ENCODE data around the gene CCHCR1. TPM values are rescaled to one million over a fixed set of nuclear protein-coding genes. Genes with fewer than 3 reads are reported as not detected.

Gene CCHCR1
- total and polyA plus RNA-seq, 2 of the 13 experiments (the other 11 are each of a cell fraction or from before 2014, with no cell fraction given), result 14.6 to 28.2 TPM

DNA sequence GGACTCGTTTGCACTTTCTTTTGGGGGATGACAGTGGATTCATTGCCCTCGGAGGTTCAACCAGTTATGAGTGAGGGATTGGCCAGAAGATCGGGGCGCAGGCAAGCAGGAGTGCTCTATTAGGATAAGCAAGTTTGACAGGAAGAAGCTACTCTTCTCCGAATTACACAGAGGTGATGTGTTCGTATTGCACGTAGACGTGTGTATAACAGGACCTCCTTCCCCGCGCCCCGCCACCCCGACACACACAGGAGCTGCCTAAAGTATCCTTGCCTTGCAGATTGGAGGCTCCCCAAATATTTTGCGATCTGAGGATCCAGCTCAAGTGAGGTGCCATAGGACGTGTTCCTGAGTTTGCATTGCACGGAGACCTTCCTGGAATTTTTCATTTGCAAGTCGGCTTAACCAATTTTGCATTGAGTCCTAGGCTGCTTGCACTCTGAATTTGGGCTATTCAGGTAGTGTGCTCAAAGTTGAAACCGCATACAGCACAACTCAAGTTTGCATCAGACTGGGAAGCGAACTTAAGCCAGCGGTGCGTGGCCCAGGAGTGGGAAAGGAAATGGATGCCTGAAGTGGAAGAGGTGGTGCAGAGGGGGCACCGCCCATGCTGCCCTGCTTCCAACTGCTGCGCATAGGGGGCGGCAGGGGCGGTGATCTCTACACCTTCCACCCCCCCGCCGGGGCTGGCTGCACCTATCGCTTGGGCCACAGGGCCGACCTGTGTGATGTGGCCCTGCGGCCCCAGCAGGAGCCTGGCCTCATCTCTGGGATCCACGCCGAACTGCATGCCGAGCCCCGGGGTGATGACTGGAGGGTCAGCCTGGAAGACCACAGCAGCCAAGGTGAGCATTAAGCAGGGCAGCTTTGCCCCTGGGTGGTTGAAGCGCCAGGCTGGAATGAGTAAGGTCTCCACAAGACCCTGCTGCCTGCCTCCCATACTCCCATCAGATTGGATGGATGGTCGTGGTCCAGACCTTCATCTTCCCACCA lies 1.6 kb upstream of the CCHCR1 start (continued):
- TF ChIP-seq, protein P1, sequence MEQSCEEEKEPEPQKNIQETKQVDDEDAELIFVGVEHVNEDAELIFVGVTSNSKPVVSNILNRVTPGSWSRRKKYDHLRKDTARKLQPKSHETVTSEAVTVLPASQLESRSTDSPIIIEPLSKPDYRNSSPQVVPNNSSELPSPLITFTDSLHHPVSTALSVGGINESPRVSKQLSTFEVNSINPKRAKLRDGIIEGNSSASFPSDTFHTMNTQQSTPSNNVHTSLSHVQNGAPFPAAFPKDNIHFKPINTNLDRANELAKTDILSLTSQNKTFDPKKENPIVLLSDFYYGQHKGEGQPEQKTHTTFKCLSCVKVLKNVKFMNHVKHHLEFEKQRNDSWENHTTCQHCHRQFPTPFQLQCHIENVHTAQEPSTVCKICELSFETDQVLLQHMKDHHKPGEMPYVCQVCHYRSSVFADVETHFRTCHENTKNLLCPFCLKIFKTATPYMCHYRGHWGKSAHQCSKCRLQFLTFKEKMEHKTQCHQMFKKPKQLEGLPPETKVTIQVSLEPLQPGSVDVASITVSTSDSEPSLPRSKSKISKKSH (CRISPR knock-in tag; IDR thresholded peaks at IDR 0.05; ENCODE audit: borderline replicate concordance), result peak; percentile 56
- TF ChIP-seq, protein P2, sequence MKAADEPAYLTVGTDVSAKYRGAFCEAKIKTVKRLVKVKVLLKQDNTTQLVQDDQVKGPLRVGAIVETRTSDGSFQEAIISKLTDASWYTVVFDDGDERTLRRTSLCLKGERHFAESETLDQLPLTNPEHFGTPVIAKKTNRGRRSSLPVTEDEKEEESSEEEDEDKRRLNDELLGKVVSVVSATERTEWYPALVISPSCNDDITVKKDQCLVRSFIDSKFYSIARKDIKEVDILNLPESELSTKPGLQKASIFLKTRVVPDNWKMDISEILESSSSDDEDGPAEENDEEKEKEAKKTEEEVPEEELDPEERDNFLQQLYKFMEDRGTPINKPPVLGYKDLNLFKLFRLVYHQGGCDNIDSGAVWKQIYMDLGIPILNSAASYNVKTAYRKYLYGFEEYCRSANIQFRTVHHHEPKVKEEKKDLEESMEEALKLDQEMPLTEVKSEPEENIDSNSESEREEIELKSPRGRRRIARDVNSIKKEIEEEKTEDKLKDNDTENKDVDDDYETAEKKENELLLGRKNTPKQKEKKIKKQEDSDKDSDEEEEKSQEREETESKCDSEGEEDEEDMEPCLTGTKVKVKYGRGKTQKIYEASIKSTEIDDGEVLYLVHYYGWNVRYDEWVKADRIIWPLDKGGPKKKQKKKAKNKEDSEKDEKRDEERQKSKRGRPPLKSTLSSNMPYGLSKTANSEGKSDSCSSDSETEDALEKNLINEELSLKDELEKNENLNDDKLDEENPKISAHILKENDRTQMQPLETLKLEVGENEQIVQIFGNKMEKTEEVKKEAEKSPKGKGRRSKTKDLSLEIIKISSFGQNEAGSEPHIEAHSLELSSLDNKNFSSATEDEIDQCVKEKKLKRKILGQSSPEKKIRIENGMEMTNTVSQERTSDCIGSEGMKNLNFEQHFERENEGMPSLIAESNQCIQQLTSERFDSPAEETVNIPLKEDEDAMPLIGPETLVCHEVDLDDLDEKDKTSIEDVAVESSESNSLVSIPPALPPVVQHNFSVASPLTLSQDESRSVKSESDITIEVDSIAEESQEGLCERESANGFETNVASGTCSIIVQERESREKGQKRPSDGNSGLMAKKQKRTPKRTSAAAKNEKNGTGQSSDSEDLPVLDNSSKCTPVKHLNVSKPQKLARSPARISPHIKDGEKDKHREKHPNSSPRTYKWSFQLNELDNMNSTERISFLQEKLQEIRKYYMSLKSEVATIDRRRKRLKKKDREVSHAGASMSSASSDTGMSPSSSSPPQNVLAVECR (CRISPR knock-in tag; IDR thresholded peaks at IDR 0.05; ENCODE audit: borderline replicate concordance), result no peak; the same call in 1 of the 2 replicates
- TF ChIP-seq HOXA5 (CRISPR knock-in tag; IDR thresholded peaks at IDR 0.05) (no peak), BRD4 (CRISPR knock-in tag; IDR thresholded peaks at IDR 0.05) (0 out of 2 replicates have a peak, but pooled peaks have one; percentile 48), ZNF326 (CRISPR knock-in tag; IDR thresholded peaks at IDR 0.05; ENCODE audit: borderline replicate concordance) (no peak), AKAP8 (CRISPR knock-in tag; IDR thresholded peaks at IDR 0.05) (no peak), ZNF629 (CRISPR knock-in tag; conservative IDR thresholded peaks at IDR 0.05) (0 out of 2 replicates have a peak, but pooled peaks have one; percentile 21), ZNF891 (CRISPR knock-in tag; IDR thresholded peaks at IDR 0.05) (peak; percentile 12), ZNF558 (CRISPR knock-in tag; IDR thresholded peaks at IDR 0.05; ENCODE audit: borderline replicate concordance) (0 out of 2 replicates have a peak, but pooled peaks have one; percentile 90), SP5 (CRISPR knock-in tag; IDR thresholded peaks at IDR 0.05; ENCODE audit: borderline replicate concordance, low read depth) (0 out of 2 replicates have a peak, but pooled peaks have one; percentile 7), ZBTB7B (CRISPR knock-in tag; IDR thresholded peaks at IDR 0.05) (peak; percentile 85), AGO2 (optimal IDR thresholded peaks at IDR 0.05; ENCODE audit: low read depth, low read length) (peak; percentile 26), TBP (CRISPR knock-in tag; IDR thresholded peaks at IDR 0.05) (no peak), HNRNPL (IDR thresholded peaks at IDR 0.05; ENCODE audit: low read depth, low read length) (0 out of 2 replicates have a peak, but pooled peaks have one; percentile 69), ZNF792 (CRISPR knock-in tag; IDR thresholded peaks at IDR 0.05) (0 out of 2 replicates have a peak, but pooled peaks have one; percentile 26)
- TF ChIP-seq, protein P3, sequence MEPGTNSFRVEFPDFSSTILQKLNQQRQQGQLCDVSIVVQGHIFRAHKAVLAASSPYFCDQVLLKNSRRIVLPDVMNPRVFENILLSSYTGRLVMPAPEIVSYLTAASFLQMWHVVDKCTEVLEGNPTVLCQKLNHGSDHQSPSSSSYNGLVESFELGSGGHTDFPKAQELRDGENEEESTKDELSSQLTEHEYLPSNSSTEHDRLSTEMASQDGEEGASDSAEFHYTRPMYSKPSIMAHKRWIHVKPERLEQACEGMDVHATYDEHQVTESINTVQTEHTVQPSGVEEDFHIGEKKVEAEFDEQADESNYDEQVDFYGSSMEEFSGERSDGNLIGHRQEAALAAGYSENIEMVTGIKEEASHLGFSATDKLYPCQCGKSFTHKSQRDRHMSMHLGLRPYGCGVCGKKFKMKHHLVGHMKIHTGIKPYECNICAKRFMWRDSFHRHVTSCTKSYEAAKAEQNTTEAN (CRISPR knock-in tag; conservative IDR thresholded peaks at IDR 0.05), result 0 out of 2 replicates have a peak, but pooled peaks have one; percentile 33
- TF ChIP-seq, protein P4, sequence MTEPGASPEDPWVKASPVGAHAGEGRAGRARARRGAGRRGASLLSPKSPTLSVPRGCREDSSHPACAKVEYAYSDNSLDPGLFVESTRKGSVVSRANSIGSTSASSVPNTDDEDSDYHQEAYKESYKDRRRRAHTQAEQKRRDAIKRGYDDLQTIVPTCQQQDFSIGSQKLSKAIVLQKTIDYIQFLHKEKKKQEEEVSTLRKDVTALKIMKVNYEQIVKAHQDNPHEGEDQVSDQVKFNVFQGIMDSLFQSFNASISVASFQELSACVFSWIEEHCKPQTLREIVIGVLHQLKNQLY (CRISPR knock-in tag; IDR thresholded peaks at IDR 0.05), result no peak
- TF ChIP-seq, protein P5, sequence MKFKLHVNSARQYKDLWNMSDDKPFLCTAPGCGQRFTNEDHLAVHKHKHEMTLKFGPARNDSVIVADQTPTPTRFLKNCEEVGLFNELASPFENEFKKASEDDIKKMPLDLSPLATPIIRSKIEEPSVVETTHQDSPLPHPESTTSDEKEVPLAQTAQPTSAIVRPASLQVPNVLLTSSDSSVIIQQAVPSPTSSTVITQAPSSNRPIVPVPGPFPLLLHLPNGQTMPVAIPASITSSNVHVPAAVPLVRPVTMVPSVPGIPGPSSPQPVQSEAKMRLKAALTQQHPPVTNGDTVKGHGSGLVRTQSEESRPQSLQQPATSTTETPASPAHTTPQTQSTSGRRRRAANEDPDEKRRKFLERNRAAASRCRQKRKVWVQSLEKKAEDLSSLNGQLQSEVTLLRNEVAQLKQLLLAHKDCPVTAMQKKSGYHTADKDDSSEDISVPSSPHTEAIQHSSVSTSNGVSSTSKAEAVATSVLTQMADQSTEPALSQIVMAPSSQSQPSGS (CRISPR knock-in tag; IDR thresholded peaks at IDR 0.05), result no peak

Measured in HepG2 (cell line).